GM12875 (cell line): ENCODE data around the gene PIGQ.

ENCODE experiments used
- H3K4me3 ChIP-seq: one replicate; pipeline ENCODE4 v1.5.1; 2011; ENCODE audit warnings: low read depth, low read length, control low read depth
- TF ChIP-seq, protein P1 (sequence below): IDR thresholded peaks from 2 replicates; pipeline ENCODE4 v1.5.1; 2011; ENCODE audit warnings: low read depth, mild to moderate bottlenecking, control low read depth, inconsistent platforms, low read length, moderate library complexity, borderline replicate concordance; ENCODE audit not compliant: insufficient read depth

The PIGQ gene

DNA sequence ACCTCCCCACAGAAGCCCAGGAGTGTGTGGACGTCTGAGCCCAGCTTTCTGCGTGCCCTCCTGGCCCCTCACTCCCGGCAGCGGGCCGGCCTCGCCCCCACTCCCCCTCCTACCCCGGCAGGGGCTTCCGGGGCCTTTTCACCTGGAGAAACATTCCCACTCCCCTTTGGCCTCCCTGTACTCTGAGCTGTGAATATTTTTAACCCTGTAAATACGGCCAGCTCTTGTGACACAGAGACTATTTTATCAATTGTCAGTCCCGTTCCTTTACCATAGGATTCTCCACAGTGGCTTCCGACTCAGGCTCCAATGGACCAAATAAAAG lies 15.5 kb upstream of the PIGQ start:
- TF ChIP-seq, protein P1, sequence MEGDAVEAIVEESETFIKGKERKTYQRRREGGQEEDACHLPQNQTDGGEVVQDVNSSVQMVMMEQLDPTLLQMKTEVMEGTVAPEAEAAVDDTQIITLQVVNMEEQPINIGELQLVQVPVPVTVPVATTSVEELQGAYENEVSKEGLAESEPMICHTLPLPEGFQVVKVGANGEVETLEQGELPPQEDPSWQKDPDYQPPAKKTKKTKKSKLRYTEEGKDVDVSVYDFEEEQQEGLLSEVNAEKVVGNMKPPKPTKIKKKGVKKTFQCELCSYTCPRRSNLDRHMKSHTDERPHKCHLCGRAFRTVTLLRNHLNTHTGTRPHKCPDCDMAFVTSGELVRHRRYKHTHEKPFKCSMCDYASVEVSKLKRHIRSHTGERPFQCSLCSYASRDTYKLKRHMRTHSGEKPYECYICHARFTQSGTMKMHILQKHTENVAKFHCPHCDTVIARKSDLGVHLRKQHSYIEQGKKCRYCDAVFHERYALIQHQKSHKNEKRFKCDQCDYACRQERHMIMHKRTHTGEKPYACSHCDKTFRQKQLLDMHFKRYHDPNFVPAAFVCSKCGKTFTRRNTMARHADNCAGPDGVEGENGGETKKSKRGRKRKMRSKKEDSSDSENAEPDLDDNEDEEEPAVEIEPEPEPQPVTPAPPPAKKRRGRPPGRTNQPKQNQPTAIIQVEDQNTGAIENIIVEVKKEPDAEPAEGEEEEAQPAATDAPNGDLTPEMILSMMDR = no peak

GRCh38 chr16:554640-555365 lies 15.0 kb upstream of the PIGQ start:
- TF ChIP-seq, protein P1 = no peak

More for the DNA sequence above, 15.5 kb upstream of the PIGQ start:
- no peak overlapping the region for H3K4me3 ChIP-seq

GRCh38 chr16:555528-556473 lies 14.0 kb upstream of the PIGQ start:
- H3K4me3 ChIP-seq = no peak overlapping the region
- TF ChIP-seq, protein P1 = no peak

More at GRCh38 chr16:554640-555365, 15.0 kb upstream of the PIGQ start:
- no peak overlapping the region for H3K4me3 ChIP-seq

DNA sequence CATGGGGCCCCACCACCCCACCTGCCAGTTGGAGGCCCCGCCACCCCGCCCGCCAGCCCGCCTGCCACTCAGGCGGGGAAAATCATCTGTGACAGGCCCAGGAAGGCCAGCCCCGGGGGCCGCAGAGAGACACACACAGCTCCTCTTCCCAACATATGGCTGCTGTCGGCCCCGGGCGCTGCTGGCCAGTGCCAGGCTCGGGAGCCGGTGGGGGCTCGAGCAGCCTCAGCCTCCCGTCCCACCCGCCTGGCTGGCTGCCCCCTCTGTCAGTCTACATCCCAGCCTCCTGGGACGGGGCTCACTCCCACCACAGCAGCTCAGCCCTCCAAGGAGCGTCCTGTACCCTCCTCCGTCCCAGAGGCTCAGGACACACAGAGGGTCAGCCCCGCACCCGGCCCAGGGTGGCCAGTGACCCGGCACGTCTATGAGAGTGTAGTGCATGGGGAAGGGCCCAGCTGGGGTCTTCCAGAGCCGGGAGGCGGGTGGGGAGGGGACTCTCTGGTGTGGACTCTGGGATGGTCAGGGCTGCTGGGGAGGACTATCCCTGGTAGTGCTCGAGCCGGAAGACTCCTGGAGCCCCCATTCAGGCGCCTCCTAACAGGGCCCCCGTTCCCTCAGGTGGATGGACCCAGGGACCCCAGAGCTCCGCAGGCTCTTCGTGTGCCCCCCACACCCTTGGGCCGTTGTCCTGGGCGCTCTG lies 13.1 kb upstream of the PIGQ start:
- no peak overlapping the region for H3K4me3 ChIP-seq
- TF ChIP-seq, protein P1 = no peak

- no peak overlapping the region for H3K4me3 ChIP-seq
- TF ChIP-seq, protein P1 = no peak
These were observed 12.1 kb upstream of the PIGQ start for GRCh38 chr16:557463-558297.

DNA sequence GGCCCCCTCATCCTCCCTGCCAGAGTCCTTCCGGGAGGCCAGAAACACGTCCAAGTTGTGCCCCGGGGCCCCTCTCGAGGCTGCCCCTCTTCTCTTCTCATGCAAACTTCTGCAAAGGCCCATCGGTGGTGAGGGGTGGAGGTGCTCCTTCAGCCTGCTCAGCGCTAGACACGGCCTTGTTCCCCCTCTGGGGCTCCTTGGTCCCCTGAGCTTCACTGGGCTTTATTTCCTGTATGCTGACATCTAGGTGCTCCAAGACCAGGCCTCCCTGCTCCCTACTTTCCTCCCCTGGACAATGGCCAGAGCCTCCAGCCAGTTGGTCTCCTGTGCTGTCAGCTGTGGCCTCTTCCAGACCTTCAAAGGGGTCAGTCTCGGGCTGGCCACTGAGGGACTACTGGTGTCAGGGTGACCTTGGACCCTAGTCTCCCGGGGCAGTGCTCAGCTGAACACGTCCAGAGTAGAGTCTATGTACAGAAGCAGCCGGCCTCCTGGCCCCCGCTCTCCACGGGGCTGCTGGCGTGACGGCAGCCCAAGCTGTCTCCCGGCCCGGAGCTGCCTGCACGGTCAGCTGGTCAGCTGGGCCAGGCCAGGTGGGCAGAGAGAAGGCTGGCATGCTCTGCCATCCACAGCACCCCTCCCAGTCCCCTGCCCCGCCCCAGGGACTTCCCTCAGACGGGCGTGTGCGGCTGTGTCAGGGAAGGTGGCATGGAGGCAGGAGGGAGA lies 11.3 kb upstream of the PIGQ start:
- H3K4me3 ChIP-seq = no peak overlapping the region
- TF ChIP-seq, protein P1 = no peak
